EH (cell line): Measurements from ENCODE around the gene PLXNB2.
A peak's percentile ranks its signal among the peaks of the same experiment; 100 is the strongest.

ENCODE experiments used
- DNase-seq: peaks from one replicate; pipeline ENCODE4 v3.0.0-alpha.2; 2015; ENCODE audit warnings: low read depth

Gene PLXNB2

DNA sequence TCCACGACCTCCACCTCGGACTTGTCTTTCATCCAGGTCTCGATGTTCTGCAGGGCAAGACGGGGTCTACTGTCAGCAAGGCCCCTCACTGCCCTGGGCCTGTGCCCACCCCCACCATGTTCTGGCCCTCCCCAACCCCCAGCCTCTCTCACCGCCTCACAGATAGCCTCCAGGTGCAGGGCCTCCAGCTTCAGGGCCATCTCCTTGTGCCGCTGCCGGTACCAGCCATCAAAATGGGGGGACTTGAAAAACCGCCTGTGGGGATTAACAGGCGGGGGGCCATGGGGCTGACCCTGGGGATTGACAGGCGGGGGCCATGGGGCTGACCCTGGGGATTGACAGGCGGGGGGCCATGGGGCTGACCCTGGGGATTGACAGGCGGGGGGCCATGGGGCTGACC lies 4.9 kb upstream of the PLXNB2 start:
- DNase-seq = no peak

- no peak for DNase-seq
Measured at GRCh38 chr22:50311606-50312351, 4.3 kb upstream of the PLXNB2 start.

DNA sequence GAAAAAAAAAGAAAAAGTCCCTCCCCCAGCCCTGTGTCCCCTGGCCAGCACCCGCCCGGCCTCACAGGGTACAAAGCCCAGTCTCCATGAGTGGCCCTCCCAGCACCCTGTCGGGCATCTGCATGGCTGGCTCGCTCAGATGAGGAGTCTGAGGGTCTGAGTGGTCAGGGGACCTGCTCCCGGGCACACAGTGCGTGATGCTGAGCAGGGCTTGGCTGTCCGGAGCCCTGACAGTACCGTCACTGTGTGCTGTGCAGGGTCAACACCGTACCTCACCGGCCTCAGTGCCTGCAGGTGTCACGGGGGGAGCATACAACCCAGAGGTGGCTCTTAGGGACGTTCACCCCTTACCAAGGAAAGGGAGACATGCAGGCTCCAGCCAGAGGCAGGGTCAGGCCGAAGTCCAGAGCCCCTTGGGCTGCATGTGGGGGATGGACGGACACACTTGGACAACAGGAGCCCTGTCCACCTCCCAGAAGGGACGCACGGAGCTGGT lies 3.6 kb upstream of the PLXNB2 start:
- no peak for DNase-seq

GRCh38 chr22:50310031-50310722 lies 2.7 kb upstream of the PLXNB2 start:
- DNase-seq = no peak

DNA sequence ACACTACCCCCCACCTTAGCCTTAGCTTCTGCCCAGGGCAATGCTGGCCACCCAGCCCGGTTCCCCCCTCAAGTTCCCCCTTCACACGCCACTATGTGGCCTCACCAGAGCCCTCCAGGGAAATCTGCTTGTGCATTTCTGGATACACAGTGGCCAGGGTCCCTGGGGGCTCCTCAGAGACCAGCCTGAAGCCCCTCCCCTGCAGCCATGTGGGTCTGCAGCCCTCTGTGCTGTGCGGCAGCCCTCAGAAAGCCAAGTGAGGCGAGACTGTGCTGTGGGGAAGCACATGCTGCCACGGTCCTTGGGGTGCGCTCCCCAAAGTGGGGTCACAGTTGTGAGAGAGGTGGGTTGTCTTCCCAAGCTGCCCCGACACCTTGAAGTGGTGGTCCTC lies 2.1 kb upstream of the PLXNB2 start:
- no peak for DNase-seq

DNA sequence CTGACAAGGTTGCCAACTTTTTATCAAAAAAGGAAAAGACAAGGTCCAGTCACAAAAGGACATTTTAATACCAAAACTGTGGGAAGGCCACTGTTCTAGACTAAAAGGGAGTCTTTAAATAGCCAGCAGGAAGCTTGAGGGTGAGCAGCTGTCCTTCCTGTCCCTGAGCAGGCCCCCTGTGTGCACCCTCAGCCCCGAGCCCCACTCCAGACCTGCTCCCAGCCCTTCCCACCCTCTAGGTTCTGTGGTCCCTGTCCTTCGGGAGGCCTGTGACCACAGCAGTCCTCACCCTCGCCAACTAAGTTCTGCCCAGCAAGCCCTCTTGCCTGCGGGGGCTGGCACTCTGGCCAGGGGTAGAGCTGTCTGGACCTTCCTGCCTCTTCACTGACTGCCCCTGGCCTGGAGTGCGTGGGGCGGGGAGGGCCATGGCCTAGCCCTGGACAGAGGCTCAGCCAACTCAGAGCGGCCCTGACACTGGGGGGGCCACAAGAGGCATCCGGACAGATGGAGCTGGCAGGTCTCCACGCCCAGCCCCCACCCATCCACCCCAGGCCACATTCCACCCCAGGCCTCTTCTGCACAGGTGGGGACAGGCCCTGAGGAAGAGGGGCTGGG lies 1.6 kb upstream of the PLXNB2 start:
- no peak for DNase-seq

DNA sequence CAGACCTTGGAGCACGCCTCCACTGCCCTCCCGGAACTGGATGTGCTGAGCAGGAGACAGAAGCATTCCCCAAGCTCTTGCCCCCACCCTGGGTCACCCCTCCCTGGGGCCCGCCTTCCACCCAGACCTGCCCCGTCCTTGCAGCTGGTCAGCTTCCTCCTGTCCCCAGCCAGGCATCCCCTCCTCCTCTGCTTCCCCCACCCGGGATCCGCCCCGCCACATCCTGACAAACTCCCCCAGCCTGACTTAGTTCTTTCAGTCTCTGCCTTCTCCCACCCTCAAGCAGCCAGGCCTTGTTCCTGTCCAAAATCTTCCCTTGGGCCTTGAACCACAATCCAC lies 1.1 kb upstream of the PLXNB2 start:
- DNase-seq = peak; percentile 92

- no peak for DNase-seq
Measured at GRCh38 chr22:50307890-50308596, 597 bp upstream of the PLXNB2 start.

DNA sequence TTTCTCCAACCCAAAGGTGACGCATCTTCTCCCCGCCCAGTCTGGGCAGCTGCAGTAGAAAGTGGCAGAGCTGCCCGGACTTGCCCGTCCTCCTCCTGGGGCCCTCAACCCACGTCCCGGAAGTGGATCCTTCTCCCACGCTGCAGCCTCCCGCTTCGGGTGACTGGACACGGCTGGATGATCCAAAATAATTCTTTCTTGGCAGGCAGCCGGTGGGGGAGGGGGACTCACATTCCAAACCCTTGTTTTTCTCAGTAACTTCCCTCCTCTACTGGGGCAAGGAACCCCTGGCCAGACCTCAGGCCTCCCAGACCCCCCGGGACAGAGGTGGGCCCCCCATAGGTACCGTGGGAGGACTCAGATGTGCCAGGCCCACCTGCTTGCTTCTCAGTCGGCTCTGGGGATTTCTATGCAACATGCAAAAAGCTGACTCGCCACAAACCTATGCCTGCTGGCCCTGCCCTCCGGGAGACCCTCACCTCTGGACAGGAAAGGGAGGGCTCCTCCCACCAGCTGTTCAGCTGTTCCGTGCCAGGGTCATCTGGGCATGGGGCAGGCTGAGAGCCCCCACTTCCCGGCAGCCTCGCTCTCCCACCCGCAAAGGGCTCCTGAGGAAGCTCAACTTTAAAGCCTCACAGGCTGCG lies 1.4 kb downstream of the PLXNB2 start:
- DNase-seq = peak; percentile 98

DNA sequence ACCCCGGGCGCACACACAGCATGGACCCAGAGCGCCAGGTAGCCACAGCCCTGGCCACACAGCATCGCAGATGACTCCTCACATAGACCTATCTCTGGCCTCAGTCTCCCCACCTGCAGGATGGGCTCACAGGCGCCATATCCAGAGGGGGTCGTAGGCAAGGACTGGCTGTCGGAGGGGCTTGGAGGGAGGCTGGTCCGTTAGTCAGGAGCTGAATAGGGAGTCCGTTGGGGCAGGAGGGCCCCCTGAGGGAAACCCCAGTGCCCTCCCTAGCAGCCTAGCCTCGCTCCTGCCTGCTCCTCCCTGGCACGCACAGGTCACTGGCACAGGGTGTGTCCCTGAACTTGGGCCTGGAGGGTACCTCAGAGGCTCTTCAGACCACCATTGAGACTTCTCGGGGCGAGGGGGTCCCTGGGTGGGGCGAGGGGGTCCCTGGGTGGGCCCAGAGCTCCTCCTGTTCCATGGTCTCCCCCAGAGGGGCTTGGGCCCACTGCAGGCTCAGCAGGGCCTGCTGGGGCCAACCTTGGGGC lies 2.0 kb downstream of the PLXNB2 start:
- DNase-seq = no peak

GRCh38 chr22:50304528-50305392 lies 2.7 kb downstream of the PLXNB2 start:
- DNase-seq = no peak

GRCh38 chr22:50303848-50304527 lies 3.5 kb downstream of the PLXNB2 start:
- DNase-seq = no peak

GRCh38 chr22:50303515-50303847 lies 4.0 kb downstream of the PLXNB2 start:
- DNase-seq = no peak

GRCh38 chr22:50302564-50302963 lies 4.9 kb downstream of the PLXNB2 start:
- no peak for DNase-seq

DNA sequence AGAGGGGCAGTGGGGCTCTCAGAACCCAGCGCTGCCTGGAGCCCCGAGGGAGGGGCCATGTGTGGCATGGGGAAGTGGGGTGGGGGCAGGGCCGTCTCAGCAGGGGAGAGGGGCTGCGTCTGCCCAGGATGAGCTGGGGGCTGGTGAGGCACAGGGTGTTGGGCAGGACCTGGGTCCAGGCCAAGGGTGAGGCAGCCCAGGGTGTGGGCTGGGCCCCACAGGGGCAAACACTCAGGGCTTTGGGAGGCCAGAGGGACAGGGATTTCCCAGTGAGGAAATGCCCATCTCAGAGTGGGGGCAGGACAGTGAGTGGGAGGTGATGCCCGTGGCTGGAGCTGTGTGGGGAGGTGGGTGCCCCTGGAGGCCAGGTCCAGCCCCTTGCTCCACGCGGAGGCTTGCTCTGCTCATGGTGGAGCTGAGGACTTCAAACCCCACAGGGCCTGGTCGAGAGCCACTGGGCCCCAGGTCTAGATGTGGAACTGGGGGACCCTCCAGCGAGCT lies 5.4 kb downstream of the PLXNB2 start:
- DNase-seq = peak; percentile 48

DNA sequence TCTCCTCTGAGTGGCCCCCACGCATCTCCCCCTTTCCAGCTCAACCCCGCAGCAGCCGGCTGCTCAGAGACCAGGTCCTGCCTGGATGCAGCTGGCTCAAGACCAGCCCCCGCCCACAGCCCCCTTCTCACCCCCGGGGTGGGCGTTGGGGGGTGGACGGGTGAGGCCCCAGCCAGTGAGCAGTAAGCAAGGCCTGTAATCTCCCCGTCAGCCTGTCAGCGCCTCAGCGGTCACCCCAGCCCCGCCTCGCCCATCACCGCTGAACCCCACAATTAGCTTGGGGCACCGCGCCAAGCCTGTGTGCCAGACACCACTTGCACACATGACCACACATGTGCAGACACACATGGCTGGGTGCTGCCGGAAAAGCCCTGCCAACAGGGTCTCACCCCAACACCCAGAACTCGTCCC lies 5.9 kb downstream of the PLXNB2 start:
- DNase-seq = no peak

DNA sequence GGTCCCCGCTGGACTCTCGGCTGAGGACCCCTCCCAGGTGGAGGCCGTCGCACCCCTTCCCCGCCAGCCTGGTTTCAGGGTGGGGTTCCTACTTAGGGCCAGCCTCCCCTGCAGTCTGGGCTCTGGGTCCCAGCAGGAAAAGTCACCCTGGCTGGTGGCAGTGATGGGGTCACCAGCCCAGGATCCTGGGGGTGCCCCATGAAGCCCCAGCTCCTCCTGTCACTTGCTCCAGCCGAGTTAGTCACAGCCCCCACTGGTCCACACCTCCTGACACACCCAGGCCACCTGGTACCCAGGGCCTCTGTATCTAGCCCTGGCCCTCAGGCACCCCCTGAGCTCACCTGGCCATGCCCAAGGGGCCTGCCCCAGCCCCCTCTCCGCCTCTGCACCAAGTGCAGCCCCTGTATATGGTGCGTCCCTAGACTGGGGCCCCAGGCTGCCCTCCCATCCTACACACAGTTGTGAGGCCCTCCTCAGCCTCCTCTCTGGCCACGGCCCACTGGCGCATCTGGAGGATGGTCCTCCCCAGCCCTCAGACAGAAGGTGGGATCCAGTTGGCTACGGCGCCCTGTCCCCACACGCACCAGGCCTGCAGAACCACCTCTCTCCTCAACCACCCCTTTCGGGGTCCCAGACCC lies 6.7 kb downstream of the PLXNB2 start:
- DNase-seq = no peak

GRCh38 chr22:50299785-50300619 lies 7.4 kb downstream of the PLXNB2 start:
- no peak for DNase-seq
